Gastroesophageal sphincter (tissue), 3 donors: Measurements from ENCODE around the gene CD8B.

ENCODE experiments used
- POLR2A ChIP-seq, 2 donors: fragments of 450-650 bp; IDR thresholded peaks; one replicate each; pipeline ENCODE4 v1.6.1; 2017; ENCODE audit warnings: antibody characterized with exemption in 2 of 2, mild to moderate bottlenecking in 2 of 2, moderate library complexity in 1 of 2
- TF ChIP-seq, protein P1 (sequence below), 4 experiments: fragments of 200-600 bp in 2 of 4; fragments of 450-650 bp in 2 of 4; sonication (generic) in 1 of 4; IDR thresholded peaks; one replicate each; pipeline ENCODE4 v1.5.1; 2017 to 2019; ENCODE audit warnings: antibody characterized with exemption in 4 of 4, mild to moderate bottlenecking in 2 of 4, moderate library complexity in 2 of 4

DNA sequence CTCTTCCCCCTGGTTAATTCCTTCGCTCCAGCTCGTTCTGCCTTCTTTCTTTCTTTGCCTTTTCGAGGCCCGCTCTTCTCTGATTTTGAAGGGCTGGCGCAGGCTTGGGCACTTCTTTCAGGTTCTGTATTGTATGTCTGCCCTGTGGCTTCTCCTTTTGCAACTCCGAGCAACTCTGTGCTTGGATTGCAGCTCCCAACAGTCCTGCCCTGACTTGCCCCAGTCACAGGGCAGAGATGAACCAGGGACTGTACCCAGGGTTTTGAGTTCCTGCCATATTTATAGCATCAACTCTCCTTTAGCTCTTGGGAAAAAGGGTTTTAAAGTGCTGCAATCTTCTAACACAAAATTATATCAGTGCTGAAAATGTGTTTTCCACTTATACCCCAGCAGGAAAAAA, 39.8 kb downstream of the CD8B start:
- TF ChIP-seq, protein P1, sequence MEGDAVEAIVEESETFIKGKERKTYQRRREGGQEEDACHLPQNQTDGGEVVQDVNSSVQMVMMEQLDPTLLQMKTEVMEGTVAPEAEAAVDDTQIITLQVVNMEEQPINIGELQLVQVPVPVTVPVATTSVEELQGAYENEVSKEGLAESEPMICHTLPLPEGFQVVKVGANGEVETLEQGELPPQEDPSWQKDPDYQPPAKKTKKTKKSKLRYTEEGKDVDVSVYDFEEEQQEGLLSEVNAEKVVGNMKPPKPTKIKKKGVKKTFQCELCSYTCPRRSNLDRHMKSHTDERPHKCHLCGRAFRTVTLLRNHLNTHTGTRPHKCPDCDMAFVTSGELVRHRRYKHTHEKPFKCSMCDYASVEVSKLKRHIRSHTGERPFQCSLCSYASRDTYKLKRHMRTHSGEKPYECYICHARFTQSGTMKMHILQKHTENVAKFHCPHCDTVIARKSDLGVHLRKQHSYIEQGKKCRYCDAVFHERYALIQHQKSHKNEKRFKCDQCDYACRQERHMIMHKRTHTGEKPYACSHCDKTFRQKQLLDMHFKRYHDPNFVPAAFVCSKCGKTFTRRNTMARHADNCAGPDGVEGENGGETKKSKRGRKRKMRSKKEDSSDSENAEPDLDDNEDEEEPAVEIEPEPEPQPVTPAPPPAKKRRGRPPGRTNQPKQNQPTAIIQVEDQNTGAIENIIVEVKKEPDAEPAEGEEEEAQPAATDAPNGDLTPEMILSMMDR (IDR thresholded peaks at IDR 0.05): no peak
- no peak for TF ChIP-seq POLR2A (IDR thresholded peaks at IDR 0.05)
